NT2/D1 (cell line): ENCODE measurements around the gene KRT75.

Experiments
- SUZ12 ChIP-seq: IDR thresholded peaks from 2 replicates; pipeline ENCODE4 v1.6.1; 2011; ENCODE audit not compliant: insufficient read length, insufficient read depth; ENCODE audit errors: extremely low read depth
- YY1 ChIP-seq: IDR thresholded peaks from 2 replicates; pipeline ENCODE4 v1.6.1; 2011; ENCODE audit not compliant: insufficient read length, insufficient read depth
- ZNF274 ChIP-seq: IDR thresholded peaks from 2 replicates; pipeline ENCODE4 v1.6.1; 2011; ENCODE audit warnings: mild to moderate bottlenecking, low read depth, low read length

- TF ChIP-seq ZNF274: no peak
- TF ChIP-seq SUZ12: no peak
- no peak for TF ChIP-seq YY1
Observed at GRCh38 chr12:52434081-52434733, at the start of gene KRT75.
